ENCODE results near the gene CASKIN1. TPM values are rescaled to one million over a fixed set of nuclear protein-coding genes. Genes with fewer than 3 reads are reported as not detected.

CASKIN1 gene
- total RNA-seq, 1 experiment from 2014 or later, result 2.6 TPM

DNA sequence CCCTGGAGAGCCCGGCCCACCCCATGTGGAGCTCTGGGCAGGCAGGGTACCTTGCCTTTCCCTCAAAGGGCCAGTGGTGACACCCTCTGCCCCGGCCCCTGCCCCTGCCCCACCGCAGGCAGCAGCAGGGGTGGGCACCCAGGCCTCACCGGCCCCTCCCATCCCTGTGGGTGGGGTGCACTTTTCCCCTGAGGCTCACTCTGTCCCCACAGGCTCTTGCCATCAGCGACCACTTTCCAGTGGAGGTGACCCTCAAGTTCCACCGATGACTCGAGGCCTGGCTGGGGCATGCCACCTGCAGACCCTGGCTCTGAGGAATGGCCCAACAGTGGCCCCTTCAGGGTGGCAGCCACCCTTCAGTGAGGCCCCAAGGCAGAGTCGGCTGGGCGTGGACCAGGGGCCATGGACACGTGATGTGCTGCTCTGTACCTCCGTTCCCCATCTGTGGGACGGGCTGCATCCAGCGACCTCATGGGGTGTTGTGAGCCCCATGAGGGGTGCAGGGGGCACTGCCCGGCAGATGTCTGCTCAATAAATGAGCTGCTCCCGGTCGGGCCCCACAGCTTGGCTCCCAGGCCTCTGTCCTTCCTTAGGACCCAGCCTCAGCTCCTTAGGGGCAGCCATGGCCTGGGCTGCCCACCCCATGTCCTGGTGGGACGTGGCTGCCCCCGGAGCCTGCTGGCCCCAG, 41.9 kb upstream of the CASKIN1 start:
- BruUV-seq (replicated peaks), result no TSS peak
- Mint-ChIP-seq H3K27me3 (ENCODE audit: unreplicated experiment) (no peaks in the 10 kb centered on the region), H3K27ac (ENCODE audit: unreplicated experiment) (no peak overlapping the region), H3K9me3 (ENCODE audit: low read depth, unreplicated experiment) (no peaks in the 10 kb centered on the region), H3K4me3 (ENCODE audit: low read depth, unreplicated experiment) (no peak overlapping the region), H3K36me3 (ENCODE audit: insufficient read depth, unreplicated experiment) (peaks cover 77% of the 10 kb centered on the region), H3K4me1 (ENCODE audit: low read depth, unreplicated experiment) (peaks cover 8% of the 10 kb centered on the region)
- intact Hi-C loops (cut with micrococcal nuclease; ENCODE audit: unreplicated experiment), result no loop called here
- no peak for DNase-seq
- TF ChIP-seq, protein P1, sequence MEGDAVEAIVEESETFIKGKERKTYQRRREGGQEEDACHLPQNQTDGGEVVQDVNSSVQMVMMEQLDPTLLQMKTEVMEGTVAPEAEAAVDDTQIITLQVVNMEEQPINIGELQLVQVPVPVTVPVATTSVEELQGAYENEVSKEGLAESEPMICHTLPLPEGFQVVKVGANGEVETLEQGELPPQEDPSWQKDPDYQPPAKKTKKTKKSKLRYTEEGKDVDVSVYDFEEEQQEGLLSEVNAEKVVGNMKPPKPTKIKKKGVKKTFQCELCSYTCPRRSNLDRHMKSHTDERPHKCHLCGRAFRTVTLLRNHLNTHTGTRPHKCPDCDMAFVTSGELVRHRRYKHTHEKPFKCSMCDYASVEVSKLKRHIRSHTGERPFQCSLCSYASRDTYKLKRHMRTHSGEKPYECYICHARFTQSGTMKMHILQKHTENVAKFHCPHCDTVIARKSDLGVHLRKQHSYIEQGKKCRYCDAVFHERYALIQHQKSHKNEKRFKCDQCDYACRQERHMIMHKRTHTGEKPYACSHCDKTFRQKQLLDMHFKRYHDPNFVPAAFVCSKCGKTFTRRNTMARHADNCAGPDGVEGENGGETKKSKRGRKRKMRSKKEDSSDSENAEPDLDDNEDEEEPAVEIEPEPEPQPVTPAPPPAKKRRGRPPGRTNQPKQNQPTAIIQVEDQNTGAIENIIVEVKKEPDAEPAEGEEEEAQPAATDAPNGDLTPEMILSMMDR (IDR thresholded peaks at IDR 0.05; ENCODE audit: unreplicated experiment), result no peak
- CTCF ChIA-PET, result no interaction called here

DNA sequence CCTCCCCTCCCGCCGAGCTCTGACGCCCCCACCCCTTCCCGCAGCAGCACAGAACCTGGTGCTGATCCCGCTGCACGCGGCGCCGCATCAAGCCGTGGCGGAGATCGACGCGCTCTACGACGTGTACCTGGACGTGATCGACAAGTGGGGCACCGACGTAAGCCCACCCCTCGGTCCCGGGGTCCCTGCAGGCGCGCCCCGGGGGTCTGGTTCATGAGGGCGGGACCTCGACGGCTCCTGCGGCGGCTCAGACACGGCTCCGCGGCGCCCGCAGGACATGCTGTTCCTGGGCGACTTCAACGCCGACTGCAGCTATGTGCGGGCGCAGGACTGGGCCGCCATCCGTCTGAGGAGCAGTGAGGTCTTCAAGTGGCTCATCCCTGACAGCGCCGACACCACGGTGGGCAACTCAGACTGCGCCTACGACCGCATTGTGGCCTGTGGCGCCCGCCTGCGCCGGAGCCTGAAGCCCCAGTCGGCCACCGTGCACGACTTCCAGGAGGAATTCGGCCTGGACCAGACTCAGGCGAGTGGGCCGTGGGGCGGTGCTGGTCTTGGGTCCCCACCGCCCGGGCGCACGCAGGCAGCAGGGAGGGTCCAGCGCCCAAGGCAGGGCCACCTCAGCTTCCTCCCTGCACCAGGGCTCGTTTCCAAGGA, 41.2 kb upstream of the CASKIN1 start:
- H3K36me3 Mint-ChIP-seq (ENCODE audit: insufficient read depth, unreplicated experiment), result peaks cover 70% of the 10 kb centered on the region
- H3K4me1 Mint-ChIP-seq (ENCODE audit: low read depth, unreplicated experiment), result peaks cover 8% of the 10 kb centered on the region
- H3K9me3 Mint-ChIP-seq (ENCODE audit: low read depth, unreplicated experiment), result no peaks in the 10 kb centered on the region
- H3K27ac Mint-ChIP-seq (ENCODE audit: unreplicated experiment), result no peak overlapping the region
- no TSS peak for BruUV-seq (replicated peaks)
- no peaks in the 10 kb centered on the region for H3K27me3 Mint-ChIP-seq (ENCODE audit: unreplicated experiment)
- intact Hi-C loops (cut with micrococcal nuclease; ENCODE audit: unreplicated experiment), result no loop called here
- TF ChIP-seq, protein P1 (IDR thresholded peaks at IDR 0.05; ENCODE audit: unreplicated experiment), result no peak
- CTCF ChIA-PET, result no interaction called here
- no peak for DNase-seq
- H3K4me3 Mint-ChIP-seq (ENCODE audit: low read depth, unreplicated experiment), result no peak overlapping the region

DNA sequence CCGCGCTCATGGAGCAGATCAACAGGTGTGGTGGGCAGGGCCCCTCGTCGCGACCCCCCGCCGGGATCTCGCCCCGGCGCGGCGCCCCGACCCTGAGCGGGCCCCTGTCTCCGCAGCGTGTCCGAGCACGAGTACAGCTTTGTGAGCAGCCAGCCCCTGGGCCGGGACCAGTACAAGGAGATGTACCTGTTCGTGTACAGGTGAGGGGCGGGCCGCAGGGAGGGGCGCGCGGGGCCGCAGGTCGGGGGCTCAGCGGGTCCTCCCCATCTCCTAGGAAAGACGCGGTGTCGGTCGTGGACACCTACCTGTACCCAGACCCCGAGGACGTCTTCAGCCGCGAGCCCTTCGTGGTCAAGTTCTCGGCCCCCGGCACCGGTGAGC, 40.7 kb upstream of the CASKIN1 start:
- H3K36me3 Mint-ChIP-seq (ENCODE audit: insufficient read depth, unreplicated experiment), result peaks cover 70% of the 10 kb centered on the region

DNA sequence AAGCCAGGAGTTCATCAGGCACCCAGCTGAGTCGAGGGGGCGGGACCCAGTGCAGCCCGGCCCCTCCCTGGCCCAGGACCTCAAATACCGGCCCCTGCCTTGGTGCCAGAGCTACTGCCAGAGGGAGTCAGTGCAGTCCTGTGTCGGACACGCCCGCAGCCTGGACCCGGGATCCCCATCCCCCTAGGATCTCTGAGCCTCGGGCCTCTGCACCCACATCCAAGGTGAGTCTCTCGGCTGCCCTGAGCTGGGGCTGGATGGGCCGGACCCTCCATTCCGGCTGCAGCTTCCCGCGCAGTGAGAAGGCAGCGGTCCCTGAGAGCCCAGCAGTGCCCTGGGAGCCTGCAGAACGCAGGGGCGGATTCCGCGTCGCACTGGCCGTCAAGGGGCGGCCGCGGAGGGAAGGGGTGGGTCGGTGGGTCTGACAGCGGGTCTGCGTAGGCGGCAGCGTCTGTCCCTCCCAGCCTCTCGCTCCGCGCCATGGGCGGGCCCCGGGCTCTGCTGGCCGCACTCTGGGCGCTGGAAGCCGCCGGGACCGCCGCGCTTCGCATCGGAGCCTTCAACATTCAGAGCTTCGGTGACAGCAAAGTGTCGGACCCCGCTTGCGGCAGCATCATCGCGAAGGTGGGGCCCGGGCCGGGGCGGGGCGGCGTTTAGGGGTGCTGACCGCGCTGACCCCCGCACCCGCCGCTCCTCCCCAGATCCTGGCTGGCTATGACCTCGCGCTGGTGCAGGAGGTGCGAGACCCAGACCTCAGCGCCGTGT, 40.1 kb upstream of the CASKIN1 start, which contains the start of gene DNASE1L2:
DNASE1L2 (plus strand) TSS at position 108 of the 765 bp plus-strand sequence; CDS start at position 481, 373 bp downstream.
- Mint-ChIP-seq H3K4me1 (ENCODE audit: low read depth, unreplicated experiment) (peaks cover 8% of the 10 kb centered on the region), H3K36me3 (ENCODE audit: insufficient read depth, unreplicated experiment) (peaks cover 69% of the 10 kb centered on the region), H3K27ac (ENCODE audit: unreplicated experiment) (peak within 1 kb of the TSS; percentile 31), H3K9me3 (ENCODE audit: low read depth, unreplicated experiment) (no peaks in the 10 kb centered on the region), H3K27me3 (ENCODE audit: unreplicated experiment) (no peaks in the 10 kb centered on the region), H3K4me3 (ENCODE audit: low read depth, unreplicated experiment) (peak within 1 kb of the TSS; percentile 32)
- CTCF ChIA-PET, result no interaction called here
- DNase-seq, result no peak
- BruUV-seq (replicated peaks), result no TSS peak
- TF ChIP-seq, protein P1 (IDR thresholded peaks at IDR 0.05; ENCODE audit: unreplicated experiment), result no peak
- intact Hi-C loops (cut with micrococcal nuclease; ENCODE audit: unreplicated experiment), result no loop called here

More for the DNA sequence above, 40.7 kb upstream of the CASKIN1 start:
- intact Hi-C loops (cut with micrococcal nuclease; ENCODE audit: unreplicated experiment), result no loop called here
- TF ChIP-seq, protein P1 (IDR thresholded peaks at IDR 0.05; ENCODE audit: unreplicated experiment), result no peak
- Mint-ChIP-seq H3K4me3 (ENCODE audit: low read depth, unreplicated experiment) (no peak overlapping the region), H3K9me3 (ENCODE audit: low read depth, unreplicated experiment) (no peaks in the 10 kb centered on the region), H3K4me1 (ENCODE audit: low read depth, unreplicated experiment) (peaks cover 8% of the 10 kb centered on the region), H3K27me3 (ENCODE audit: unreplicated experiment) (no peaks in the 10 kb centered on the region), H3K27ac (ENCODE audit: unreplicated experiment) (no peak overlapping the region)
- no peak for DNase-seq
- BruUV-seq (replicated peaks), result no TSS peak
- CTCF ChIA-PET, result no interaction called here
